Activated T-helper 1 cell treated with anti-CD3 and anti-CD28 coated beads, Interleukin-2, amount 50 U/mL, for 16 hours (primary cell): ENCODE results near the gene BFSP1.
A peak's percentile ranks its signal among the peaks of the same experiment; 100 is the strongest.

Experiments used
- DNase-seq, 2 donors: peaks; one replicate each; pipeline ENCODE4 v3.0.0-alpha.2; 2020; ENCODE audit warnings: low read depth in 1 of 2, low spot score in 1 of 2

The BFSP1 gene

GRCh38 chr20:17558154-17558940 is 27.2 kb upstream of the BFSP1 start:
- no peak for DNase-seq

- DNase-seq = no peak
Observed at GRCh38 chr20:17557675-17558006, 26.5 kb upstream of the BFSP1 start.

- DNase-seq = no peak
Observed at GRCh38 chr20:17556837-17557674, 25.9 kb upstream of the BFSP1 start.

- no peak for DNase-seq
Observed at GRCh38 chr20:17555106-17555505, 23.9 kb upstream of the BFSP1 start.

- no peak for DNase-seq
Observed at GRCh38 chr20:17549131-17549530, 18.0 kb upstream of the BFSP1 start.

- no peak for DNase-seq
Observed at GRCh38 chr20:17545127-17545526, 13.9 kb upstream of the BFSP1 start.

- DNase-seq = no peak
Observed at GRCh38 chr20:17543531-17544131, 12.5 kb upstream of the BFSP1 start.

GRCh38 chr20:17542993-17543412 is 11.8 kb upstream of the BFSP1 start:
- DNase-seq = no peak

- no peak for DNase-seq
Observed at GRCh38 chr20:17542481-17542880, 11.3 kb upstream of the BFSP1 start.

GRCh38 chr20:17541996-17542395 is 10.8 kb upstream of the BFSP1 start:
- no peak for DNase-seq

GRCh38 chr20:17541596-17541995 is 10.4 kb upstream of the BFSP1 start:
- DNase-seq = no peak

GRCh38 chr20:17538517-17539170 is 7.5 kb upstream of the BFSP1 start:
- DNase-seq = no peak

- DNase-seq = no peak
Observed at GRCh38 chr20:17537959-17538358, 6.8 kb upstream of the BFSP1 start.

- DNase-seq = peak; percentile 11 to 47
Observed at GRCh38 chr20:17536944-17537444, 5.8 kb upstream of the BFSP1 start.

- DNase-seq = no peak
Observed at GRCh38 chr20:17534077-17534476, 2.9 kb upstream of the BFSP1 start.

GRCh38 chr20:17533396-17533795 is 2.2 kb upstream of the BFSP1 start:
- DNase-seq = no peak

GRCh38 chr20:17531665-17532025 is 466 bp upstream of the BFSP1 start:
- no peak for DNase-seq

- DNase-seq = no peak
Observed at GRCh38 chr20:17530153-17530552, 1.0 kb downstream of the BFSP1 start.

- DNase-seq = no peak
Observed at GRCh38 chr20:17529586-17529985, 1.6 kb downstream of the BFSP1 start.

- DNase-seq = no peak
Observed at GRCh38 chr20:17525650-17526049, 5.5 kb downstream of the BFSP1 start.

GRCh38 chr20:17525132-17525531 is 6.0 kb downstream of the BFSP1 start:
- DNase-seq = no peak
